B cell (primary cell): ENCODE data around the gene ZNF385D. TPM values are rescaled to one million over a fixed set of nuclear protein-coding genes. Genes with fewer than 3 reads are reported as not detected.

ENCODE experiments used
- ATAC-seq: fragments of 200-7000 bp; cut with Tn5 transposase; one replicate; pipeline ENCODE4 v1.10.0; 2021; ENCODE audit warnings: low read depth, mild to moderate bottlenecking, moderate number of reproducible peaks, moderate library complexity
- CTCF ChIA-PET: fragments of 350-600 bp; sonication (Branson Sonifier 250); formaldehyde crosslinking; loops from one replicate; lab custom pipeline; 2021; ENCODE audit warnings: antibody characterized with exemption, inconsistent platforms; lab: Charles Lee
- POLR2A ChIA-PET: fragments of 350-600 bp; sonication (Branson Sonifier 250); formaldehyde crosslinking; loops from one replicate; lab custom pipeline; 2021; ENCODE audit warnings: antibody characterized with exemption; lab: Charles Lee
- DNase-seq: peaks from one replicate; pipeline ENCODE4 v3.0.0; 2013
- H2AFZ ChIP-seq: 2 replicates; pipeline ENCODE4 v1.6.1; 2012; ENCODE audit warnings: mild to moderate bottlenecking, low read depth, low read length; ENCODE audit not compliant: insufficient read depth, poor library complexity, severe bottlenecking
- H3K27ac ChIP-seq, 2 donors: 1 replicate in 1 of 2; 2 replicates in 1 of 2; pipeline ENCODE4 v1.5.1; 2012 to 2013; ENCODE audit warnings: low read length in 2 of 2, mild to moderate bottlenecking in 2 of 2, moderate library complexity in 1 of 2
- H3K27me3 ChIP-seq, 4 experiments: fragments of 200-600 bp in 1 of 4; sonication (generic) in 1 of 4; replicated peaks in 1 of 4; 1 replicate in 2 of 4; 2 replicates in 2 of 4; pipeline versions ENCODE4 v1.6.1 to v1.7.0; 2013 to 2016; ENCODE audit warnings: low read length in 3 of 4, mild to moderate bottlenecking in 2 of 4, mixed read lengths in 1 of 4, moderate library complexity in 1 of 4; ENCODE audit not compliant: insufficient read depth in 4 of 4, control insufficient read depth in 3 of 4; ENCODE audit errors: control extremely low read depth in 1 of 4
- H3K36me3 ChIP-seq, 2 experiments: replicated peaks in 1 of 2; 1 replicate in 1 of 2; 2 replicates in 1 of 2; pipeline versions ENCODE4 v1.6.1 to v1.7.1; 2013; ENCODE audit warnings: low read length in 1 of 2; ENCODE audit not compliant: insufficient read depth in 2 of 2, control insufficient read depth in 1 of 2; ENCODE audit errors: control extremely low read depth in 1 of 2, extremely low read depth in 1 of 2
- H3K4me1 ChIP-seq, 2 donors: fragments of 200-600 bp in 1 of 2; sonication (generic) in 1 of 2; 1 replicate in 1 of 2; 2 replicates in 1 of 2; pipeline versions ENCODE4 v1.5.1 to v1.6.1; 2013 to 2017; ENCODE audit warnings: low read length in 2 of 2; ENCODE audit not compliant: control insufficient read depth in 2 of 2, insufficient read depth in 2 of 2
- H3K4me2 ChIP-seq: replicated peaks from 2 replicates; pipeline ENCODE3; 2012; ENCODE audit warnings: mild to moderate bottlenecking, low read depth, low read length; ENCODE audit not compliant: poor library complexity, severe bottlenecking
- H3K4me3 ChIP-seq, 5 experiments: fragments of 200-600 bp in 1 of 5; sonication (generic) in 1 of 5; 1 replicate in 3 of 5; 2 replicates in 2 of 5; pipeline versions ENCODE4 v1.5.1 to v1.7.0; 2011 to 2016; ENCODE audit warnings: low read length in 4 of 5, mild to moderate bottlenecking in 4 of 5, low read depth in 2 of 5, control low read depth in 1 of 5, moderate library complexity in 1 of 5; ENCODE audit not compliant: insufficient read depth in 1 of 5; ENCODE audit errors: control extremely low read depth in 1 of 5, extremely low read depth in 1 of 5
- H3K79me2 ChIP-seq: fragments of 200-600 bp; sonication (generic); one replicate; pipeline ENCODE4 v1.6.0; 2016; ENCODE audit warnings: low read length; ENCODE audit not compliant: control insufficient read depth, insufficient read depth
- H3K9ac ChIP-seq: fragments of 200-600 bp; sonication (generic); 2 replicates; pipeline ENCODE4 v1.6.1; 2017; ENCODE audit warnings: mild to moderate bottlenecking, low read length, moderate library complexity
- H3K9me3 ChIP-seq, 3 donors: one replicate each; pipeline versions ENCODE4 v1.6.1 to v1.7.1; 2013; ENCODE audit warnings: low read length in 2 of 3; ENCODE audit not compliant: control insufficient read depth in 2 of 3, insufficient read depth in 1 of 3; ENCODE audit errors: control extremely low read depth in 1 of 3
- H4K20me1 ChIP-seq: 2 replicates; pipeline ENCODE4 v1.6.0; 2012; ENCODE audit warnings: mild to moderate bottlenecking, low read length; ENCODE audit not compliant: insufficient read depth, control insufficient read depth, poor library complexity, severe bottlenecking
- H3K27ac Mint-ChIP-seq: one replicate; pipeline ENCODE4 v1.8.0; 2021; ENCODE audit warnings: mixed read lengths
- H3K27me3 Mint-ChIP-seq: one replicate; pipeline ENCODE4 v1.8.0; 2021; ENCODE audit warnings: mixed read lengths
- H3K4me1 Mint-ChIP-seq: one replicate; pipeline ENCODE4 v1.8.0; 2021; ENCODE audit warnings: mixed read lengths
- H3K4me3 Mint-ChIP-seq: one replicate; pipeline ENCODE4 v1.8.0; 2021; ENCODE audit warnings: mixed read lengths
- H3K9me3 Mint-ChIP-seq: one replicate; pipeline ENCODE4 v1.8.0; 2022; ENCODE audit warnings: mixed read lengths; ENCODE audit not compliant: insufficient read depth
- CTCF ChIP-seq: fragments of 200-600 bp; IDR thresholded peaks from one replicate; pipeline ENCODE4 v1.8.0; 2022; ENCODE audit warnings: antibody characterized with exemption, mild to moderate bottlenecking
- EZH2 ChIP-seq: IDR thresholded peaks from 2 replicates; pipeline ENCODE4 v1.6.1; 2012; ENCODE audit warnings: borderline replicate concordance, low read depth, mild to moderate bottlenecking, moderate library complexity, low read length; ENCODE audit not compliant: insufficient read depth, poor library complexity, severe bottlenecking
- WGBS: methylation state at CpG from one replicate; pipeline ENCODE4 v1.1.5; 2013; ENCODE audit warnings: missing lambda C conversion rate; ENCODE audit not compliant: insufficient coverage; 5-methylcytosine and 5-hydroxymethylcytosine counted together
- intact Hi-C: fragments of 100-400 bp; cut with micrococcal nuclease; formaldehyde crosslinking; loops from one replicate; pipeline ENCODE4 v1.10.0; 2022
- polyA plus RNA-seq: library from polyadenylated mRNA; depleted of rRNA; stranded (reverse); fragments of >200 nt; gene quantifications from 2 replicates; pipeline ENCODE4 v1.2.3, GENCODE V29; 2012
- total RNA-seq, 2 donors: library from RNA; stranded (reverse); fragments of 120-200 nt in 1 of 2; gene quantifications; 1 replicate in 1 of 2; 2 replicates in 1 of 2; pipeline versions ENCODE4 v1.2.3 to v1.2.4, GENCODE V29; 2013 to 2022

The ZNF385D gene
- total and polyA plus RNA-seq, 2 donors (not counting 1 experiment from before 2014, with no cell fraction given) = not detected

GRCh38 chr3:21642433-21642832 is 108.6 kb downstream of the ZNF385D start:
- no peak overlapping the region for H3K27ac ChIP-seq
- no peak for ATAC-seq
- Mint-ChIP-seq H3K27ac (no peak overlapping the region), H3K4me1 (no peaks in the 10 kb centered on the region), H3K27me3 (no peaks in the 10 kb centered on the region), H3K9me3 (peaks cover 2% of the 10 kb centered on the region), H3K4me3 (no peak overlapping the region)
- no peak for TF ChIP-seq CTCF
- intact Hi-C loops = no loop called here
- H3K36me3 ChIP-seq = no peaks in the 10 kb centered on the region
- H4K20me1 ChIP-seq = no peaks in the 10 kb centered on the region
- peaks cover 0 to 3% (median 0%) of the 10 kb centered on the region in 3 donors for H3K9me3 ChIP-seq
- H3K9ac ChIP-seq = no peak overlapping the region
- DNase-seq = no peak
- 86% methylated on average over 1 of the region's 3 CpGs for WGBS
- no peak overlapping the region for H3K4me3 ChIP-seq
- H3K79me2 ChIP-seq = no peaks in the 10 kb centered on the region
- H3K27me3 ChIP-seq = no peaks in the 10 kb centered on the region
- H3K4me2 ChIP-seq = no peak overlapping the region
- no peak overlapping the region for H2AFZ ChIP-seq
- no peaks in the 10 kb centered on the region for H3K4me1 ChIP-seq
- POLR2A ChIA-PET = no interaction called here
- CTCF ChIA-PET = no interaction called here

- no peak overlapping the region for H3K4me3 Mint-ChIP-seq
- no peak overlapping the region for H3K27ac Mint-ChIP-seq
- Histone ChIP-seq H3K4me3 (no peak overlapping the region), H3K79me2 (no peaks in the 10 kb centered on the region), H2AFZ (no peak overlapping the region), H3K27ac (no peak overlapping the region), H3K4me1 (no peaks in the 10 kb centered on the region), H3K9me3 (peaks cover 0 to 3% (median 0%) of the 10 kb centered on the region in 3 donors), H4K20me1 (no peaks in the 10 kb centered on the region), H3K9ac (no peak overlapping the region), H3K27me3 (no peaks in the 10 kb centered on the region), H3K4me2 (no peak overlapping the region), H3K36me3 (no peaks in the 10 kb centered on the region)
- ATAC-seq = no peak
- H3K4me1 Mint-ChIP-seq = no peaks in the 10 kb centered on the region
- 97% methylated on average over 3 of the region's 4 CpGs for WGBS
- peaks cover 2% of the 10 kb centered on the region for H3K9me3 Mint-ChIP-seq
- no peak for TF ChIP-seq CTCF
- no peak for TF ChIP-seq EZH2
- no peak for DNase-seq
- ChIA-PET CTCF (no interaction called here), POLR2A (no interaction called here)
- H3K27me3 Mint-ChIP-seq = no peaks in the 10 kb centered on the region
- intact Hi-C loops = no loop called here
These were observed 109.1 kb downstream of the ZNF385D start for GRCh38 chr3:21641959-21642358.
